ENCODE results near the gene ASCC1.
"Not testable (repeated sequence)": the region's sequence is repeated elsewhere in the genome, so short reads cannot be mapped to it uniquely, and the experiment has no call there.

Gene ASCC1

GRCh38 chr10:72219235-72219814 is 3.2 kb upstream of the ASCC1 start:
- no peak for DNase-seq

DNA sequence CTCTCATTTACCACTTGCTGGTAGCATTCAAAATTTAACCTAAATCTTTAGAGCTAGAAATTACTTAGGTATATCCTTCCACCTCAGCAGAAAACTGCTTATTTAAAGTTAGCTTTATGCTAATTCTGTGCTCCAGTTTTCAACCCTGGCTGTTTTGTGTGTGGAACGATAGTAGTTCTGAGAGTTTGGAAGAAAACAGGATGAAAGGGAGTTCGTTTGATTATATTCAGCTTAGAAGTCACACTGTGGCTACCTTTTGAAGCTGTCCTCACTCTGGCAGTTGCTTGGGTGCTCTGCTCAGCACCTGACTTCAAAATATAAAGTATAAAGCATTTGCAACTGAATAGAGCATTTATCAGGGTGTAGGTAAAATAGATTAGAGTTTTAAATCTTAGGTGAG is 2.6 kb upstream of the ASCC1 start:
- DNase-seq, result no peak

DNA sequence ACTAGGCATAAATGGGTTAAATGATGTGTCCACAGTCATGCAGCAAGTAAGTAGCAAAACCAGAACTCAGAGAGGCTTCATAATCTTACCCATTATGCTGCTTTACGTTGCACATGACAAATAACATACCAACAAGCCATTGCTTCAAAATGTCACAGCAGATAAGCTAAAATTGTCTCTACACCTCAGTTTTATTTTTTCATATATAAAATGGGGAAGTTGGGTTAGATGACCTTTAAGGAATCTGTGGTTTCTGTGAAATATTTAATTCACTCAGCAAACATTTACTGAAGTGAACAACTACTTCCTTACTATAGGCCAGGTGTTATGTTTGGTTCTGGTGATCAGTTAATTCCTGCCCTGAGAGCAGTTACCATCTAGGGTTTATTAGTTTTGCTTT is 2.2 kb upstream of the ASCC1 start:
- DNase-seq, result no peak

DNA sequence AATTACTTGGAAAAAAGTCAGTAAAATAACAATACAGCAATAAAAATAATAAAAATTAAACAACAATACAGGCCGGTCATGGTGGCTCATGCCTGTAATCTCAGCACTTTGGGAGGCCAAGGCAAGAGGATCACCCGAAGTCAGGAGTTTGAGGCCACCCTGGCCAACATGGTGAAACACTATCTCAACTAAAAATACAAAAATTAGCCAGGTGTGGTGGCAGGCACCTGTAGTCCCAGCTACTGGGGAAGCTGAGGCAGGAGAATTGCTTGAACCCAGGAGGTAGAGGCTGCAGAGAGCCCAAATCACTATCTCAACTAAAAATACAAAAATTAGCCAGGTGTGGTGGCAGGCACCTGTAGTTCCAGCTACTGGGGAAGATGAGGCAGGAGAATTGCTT is 4.2 kb downstream of the ASCC1 start:
- not testable (repeated sequence) for DNase-seq

- not testable (repeated sequence) for DNase-seq
These were observed 4.7 kb downstream of the ASCC1 start for GRCh38 chr10:72211381-72211780.

GRCh38 chr10:72208526-72208925 is 7.5 kb downstream of the ASCC1 start:
- not testable (repeated sequence) for DNase-seq

GRCh38 chr10:72206511-72207229 is 9.4 kb downstream of the ASCC1 start:
- DNase-seq, result no peak

DNA sequence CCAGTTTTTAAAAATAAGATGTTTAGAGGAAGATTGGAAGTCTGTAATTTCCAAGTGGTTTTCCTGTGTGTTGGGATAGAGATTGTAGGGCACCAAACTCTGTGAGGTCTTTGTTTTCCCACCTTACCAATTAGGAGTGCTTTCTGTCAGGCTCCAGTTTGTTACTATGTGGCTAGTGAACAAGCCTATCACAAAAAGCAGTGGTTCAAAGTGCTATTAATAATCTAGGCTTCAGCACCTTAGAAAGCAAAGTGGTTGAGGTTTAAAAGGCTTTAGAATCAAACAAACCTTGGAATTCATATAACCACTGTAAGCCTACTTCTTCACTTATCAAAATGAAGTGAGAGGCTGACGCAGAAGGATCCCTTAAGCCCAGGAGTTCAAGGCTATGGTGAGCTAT is 11.4 kb downstream of the ASCC1 start:
- no peak for DNase-seq

GRCh38 chr10:72204296-72204695 is 11.8 kb downstream of the ASCC1 start:
- no peak for DNase-seq

DNA sequence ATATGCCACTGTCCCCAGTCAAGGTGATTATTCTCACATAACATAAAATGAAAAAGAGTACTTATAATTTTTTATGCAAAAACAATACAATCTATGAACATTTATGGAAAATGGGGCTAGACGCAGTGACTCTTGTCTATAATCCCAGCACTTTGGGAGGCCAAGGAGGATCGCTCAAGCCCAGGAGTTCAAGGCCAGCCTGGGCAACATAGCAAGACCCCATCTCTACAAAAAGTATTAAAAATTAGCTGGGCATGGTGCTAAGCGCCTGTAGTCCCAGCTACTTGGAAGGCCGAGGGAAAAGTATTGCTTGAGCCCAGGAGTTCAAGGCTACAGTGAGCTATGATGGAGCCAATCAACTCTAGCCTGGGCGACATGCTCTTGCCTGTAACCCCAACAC is 14.8 kb downstream of the ASCC1 start:
- DNase-seq, result no peak

- DNase-seq, result no peak
These were observed 15.2 kb downstream of the ASCC1 start for GRCh38 chr10:72200883-72201282.

DNA sequence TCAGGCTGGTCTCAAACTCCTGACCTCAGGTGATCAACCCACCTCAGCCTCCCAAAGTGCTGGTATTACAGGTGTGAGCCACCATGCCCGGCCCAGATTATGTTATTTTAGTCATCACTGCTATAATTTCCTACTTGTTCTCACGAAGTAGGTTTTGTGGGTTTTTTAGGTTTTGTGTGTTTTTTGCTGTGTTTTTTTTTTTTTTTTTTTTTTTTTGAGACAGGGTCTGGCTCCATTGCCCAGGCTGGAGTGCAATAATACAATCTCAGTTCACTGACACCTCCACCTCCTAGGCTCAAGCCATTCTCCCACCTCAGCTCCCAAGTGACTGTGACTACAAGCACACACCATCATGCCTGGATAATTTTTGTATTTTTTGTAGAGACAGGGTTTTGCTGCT is 21.1 kb downstream of the ASCC1 start:
- DNase-seq, result no peak

GRCh38 chr10:72186982-72187330 is 29.1 kb downstream of the ASCC1 start:
- DNase-seq, result no peak

- DNase-seq, result no peak
These were observed 29.7 kb downstream of the ASCC1 start for GRCh38 chr10:72186258-72186981.

- DNase-seq, result no peak
These were observed 31.9 kb downstream of the ASCC1 start for GRCh38 chr10:72184156-72184555.

DNA sequence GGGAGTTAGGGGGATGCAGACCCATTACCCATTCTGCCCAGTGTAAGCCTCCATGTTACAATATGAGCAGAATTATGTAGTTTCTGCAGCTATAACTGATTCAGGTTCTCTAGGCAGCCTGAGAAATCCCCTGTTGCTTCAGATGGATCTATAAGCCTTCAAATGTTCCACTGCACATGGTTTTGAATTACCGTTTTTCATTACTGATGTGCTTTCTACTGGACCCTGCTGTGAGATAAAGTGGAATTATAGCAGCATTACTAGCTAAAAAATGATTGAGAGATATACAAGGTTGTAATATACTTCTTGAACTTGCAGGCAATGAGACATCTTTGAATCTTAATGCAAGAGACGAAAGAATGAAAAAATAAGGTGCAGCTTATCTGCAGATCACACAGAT is 38.6 kb downstream of the ASCC1 start:
- no peak for DNase-seq

GRCh38 chr10:72176701-72177100 is 39.4 kb downstream of the ASCC1 start:
- no peak for DNase-seq

DNA sequence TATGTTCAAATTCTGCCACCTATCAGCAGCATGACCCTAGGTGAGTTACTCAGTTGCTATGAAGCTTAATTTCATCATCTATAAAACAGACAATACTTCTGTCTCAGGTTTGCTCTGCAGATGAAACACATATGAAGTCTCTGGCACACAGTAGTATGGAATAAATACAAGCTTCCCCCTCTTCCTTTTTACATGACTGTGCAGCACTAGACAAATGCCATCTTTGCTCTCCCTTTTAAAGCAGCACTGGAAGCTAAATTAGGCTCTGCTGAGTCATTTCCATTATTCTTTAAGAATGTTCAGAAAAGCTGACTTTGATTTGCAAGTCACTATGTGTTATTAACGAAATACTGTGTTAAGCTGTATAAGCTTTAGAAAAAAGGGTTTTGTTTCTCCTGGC is 40.9 kb downstream of the ASCC1 start:
- DNase-seq, result no peak

DNA sequence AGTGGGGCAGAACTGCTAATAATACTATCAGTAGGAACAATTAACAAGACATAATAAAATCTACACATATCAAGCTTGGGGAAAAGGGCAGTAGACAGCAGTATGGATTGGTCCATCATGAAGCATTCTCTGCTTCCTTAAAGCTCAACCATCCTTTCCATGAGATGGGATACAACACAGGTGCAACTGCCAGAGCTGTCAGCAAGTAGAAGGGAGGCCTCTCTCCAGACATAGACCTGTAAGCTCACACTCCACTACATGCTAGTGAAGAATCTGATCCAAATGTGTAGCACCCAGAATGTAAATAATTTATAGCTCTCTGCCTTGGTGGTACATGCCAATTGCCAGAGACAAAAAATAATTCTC is 41.8 kb downstream of the ASCC1 start:
- no peak for DNase-seq

DNA sequence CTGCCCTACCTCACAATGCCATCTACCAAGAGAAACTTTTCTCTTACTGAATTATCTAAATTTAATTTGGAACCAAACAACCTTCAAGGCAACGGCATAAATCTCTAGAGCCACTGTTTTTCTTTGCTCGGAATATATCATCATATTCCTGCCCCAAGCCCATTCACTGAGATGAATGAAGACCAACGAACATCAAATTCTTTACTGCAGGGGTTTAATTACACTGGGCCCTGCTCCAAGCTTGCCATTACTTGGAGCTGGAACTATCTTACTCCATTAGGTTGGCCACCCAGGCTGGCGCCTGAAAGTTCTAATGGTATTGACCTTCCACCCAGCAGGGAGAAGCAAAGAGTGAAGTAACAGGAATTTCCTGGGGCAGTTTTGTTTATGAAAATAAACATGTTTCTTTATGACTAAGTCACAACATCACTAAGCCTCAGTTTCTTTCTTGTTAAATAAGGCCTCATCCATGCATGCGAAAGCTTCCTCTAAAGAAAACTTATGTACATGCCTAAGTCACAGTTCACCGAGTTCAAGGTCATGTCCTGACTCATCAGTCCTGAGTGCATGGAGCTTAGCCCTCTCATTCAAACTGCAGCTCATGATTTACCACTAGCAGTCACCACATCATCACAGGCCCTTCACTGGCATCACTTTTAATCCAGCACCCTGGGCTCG is 42.3 kb downstream of the ASCC1 start:
- no peak for DNase-seq

GRCh38 chr10:72173262-72173618 is 42.8 kb downstream of the ASCC1 start:
- no peak for DNase-seq

GRCh38 chr10:72171175-72171630 is 44.9 kb downstream of the ASCC1 start:
- DNase-seq, result peak; percentile 29

GRCh38 chr10:72170733-72171132 is 45.3 kb downstream of the ASCC1 start:
- DNase-seq, result no peak

DNA sequence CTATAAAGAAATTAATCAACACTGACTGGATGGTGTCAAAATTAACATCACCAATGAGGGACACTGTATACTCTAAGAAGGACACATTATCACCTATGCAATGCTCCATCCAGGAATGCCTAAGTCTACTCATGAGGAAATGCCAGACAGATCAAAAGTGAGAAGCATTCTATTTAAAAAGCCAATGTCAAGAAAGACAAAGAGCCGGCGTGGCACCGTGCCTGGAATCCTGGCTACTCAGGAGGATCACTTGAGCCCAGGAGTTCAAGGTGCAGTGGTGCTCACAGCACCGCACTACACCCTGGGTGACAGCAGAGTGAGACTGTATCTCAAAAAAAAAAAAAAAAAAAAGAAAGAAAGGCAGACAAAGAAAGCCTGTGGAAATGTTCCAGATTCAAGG is 45.8 kb downstream of the ASCC1 start:
- no peak for DNase-seq

Measured in amniotic stem cell (primary cell).